ENCODE data around the gene COL15A1.

COL15A1 gene

DNA sequence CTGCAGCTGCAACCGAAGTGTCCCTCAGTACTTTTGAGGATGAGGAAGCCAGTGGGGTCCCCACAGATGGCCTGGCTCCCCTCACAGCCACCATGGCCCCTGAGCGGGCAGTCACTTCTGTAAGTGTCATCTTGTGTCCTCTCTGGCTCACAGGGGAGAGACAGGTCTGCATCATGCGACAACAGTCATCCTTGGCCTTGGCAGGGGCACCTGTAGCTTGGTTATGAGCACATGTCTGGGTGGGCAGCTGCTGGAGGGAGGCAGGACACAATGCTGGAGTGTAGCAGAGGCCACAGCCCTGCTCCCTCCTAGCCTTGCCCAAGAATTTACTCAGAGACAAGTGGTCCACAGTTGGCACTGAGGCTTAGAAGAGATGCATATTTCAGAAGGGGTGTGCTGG lies 71.7 kb downstream of the COL15A1 start:
- DNase-seq (ENCODE audit: low read depth) = no peak

DNA sequence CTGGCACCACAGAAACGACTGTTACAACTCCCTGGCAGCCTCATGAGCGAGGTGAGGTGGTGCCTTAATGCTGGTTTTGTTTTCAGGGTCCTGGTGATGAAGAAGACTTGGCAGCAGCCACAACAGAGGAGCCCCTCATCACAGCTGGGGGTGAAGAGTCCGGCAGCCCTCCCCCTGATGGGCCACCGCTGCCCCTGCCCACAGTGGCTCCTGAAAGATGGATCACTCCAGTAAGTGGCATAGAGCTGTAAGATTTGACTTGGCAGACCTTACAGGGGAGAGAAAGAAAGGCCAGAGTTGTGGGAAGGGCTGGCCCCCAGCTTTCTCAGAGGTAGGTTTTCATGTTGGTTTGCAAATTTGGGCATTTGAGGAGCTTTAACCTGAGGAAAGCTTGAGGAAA lies 72.2 kb downstream of the COL15A1 start:
- DNase-seq (ENCODE audit: low read depth) = no peak

DNA sequence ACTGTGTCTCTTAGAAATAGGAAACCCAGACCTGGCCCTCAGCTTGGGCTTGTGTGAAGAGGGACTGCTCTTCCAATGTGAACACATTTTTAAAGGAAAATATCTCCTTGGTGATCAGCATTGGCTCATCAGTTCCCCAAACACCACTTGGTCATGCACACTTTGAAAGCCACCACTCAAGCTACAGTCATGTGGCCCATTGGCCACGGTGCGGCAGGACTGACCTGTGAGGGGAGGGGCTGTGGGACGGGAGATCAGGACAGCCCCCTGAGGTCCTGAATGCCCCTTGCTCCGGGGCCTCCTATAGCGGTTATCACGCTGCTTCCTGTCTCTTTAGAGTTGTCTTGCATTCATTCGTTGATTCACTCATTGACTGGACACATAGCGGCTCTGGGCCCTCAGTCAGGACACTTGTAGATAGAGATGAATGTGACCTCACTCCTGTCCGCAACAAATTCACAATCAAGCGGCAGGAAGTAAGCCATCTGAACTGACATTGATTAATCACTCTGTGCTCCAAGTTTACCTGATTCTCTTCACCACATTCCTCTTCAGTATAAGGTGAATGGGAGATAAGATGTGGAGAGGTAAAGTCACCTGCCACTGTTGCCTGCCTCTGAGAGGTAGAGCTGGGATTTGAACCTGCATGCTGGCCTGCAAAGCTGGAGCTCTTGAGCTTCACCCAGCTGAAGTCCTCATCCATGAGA lies 73.1 kb downstream of the COL15A1 start:
- no peak for DNase-seq (ENCODE audit: low read depth)

DNA sequence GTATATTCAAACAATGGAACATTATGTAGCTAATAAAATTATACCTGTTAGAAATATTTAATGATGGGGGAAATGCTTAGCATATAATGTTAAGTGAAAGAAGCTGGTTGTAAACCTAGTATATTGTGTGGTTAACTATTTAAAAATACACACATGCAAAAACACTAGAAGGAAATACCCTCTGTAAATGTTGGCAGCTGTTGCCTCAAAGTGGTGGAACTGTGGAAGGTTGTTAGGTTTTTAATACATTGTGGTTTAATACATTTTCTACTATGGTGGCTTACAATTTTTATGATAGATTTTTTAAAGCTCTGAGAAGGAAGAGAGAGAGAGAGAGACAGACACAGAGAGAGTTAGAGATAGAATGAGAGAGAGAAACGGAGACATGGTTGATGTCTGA lies 74.9 kb downstream of the COL15A1 start:
- DNase-seq (ENCODE audit: low read depth) = no peak

DNA sequence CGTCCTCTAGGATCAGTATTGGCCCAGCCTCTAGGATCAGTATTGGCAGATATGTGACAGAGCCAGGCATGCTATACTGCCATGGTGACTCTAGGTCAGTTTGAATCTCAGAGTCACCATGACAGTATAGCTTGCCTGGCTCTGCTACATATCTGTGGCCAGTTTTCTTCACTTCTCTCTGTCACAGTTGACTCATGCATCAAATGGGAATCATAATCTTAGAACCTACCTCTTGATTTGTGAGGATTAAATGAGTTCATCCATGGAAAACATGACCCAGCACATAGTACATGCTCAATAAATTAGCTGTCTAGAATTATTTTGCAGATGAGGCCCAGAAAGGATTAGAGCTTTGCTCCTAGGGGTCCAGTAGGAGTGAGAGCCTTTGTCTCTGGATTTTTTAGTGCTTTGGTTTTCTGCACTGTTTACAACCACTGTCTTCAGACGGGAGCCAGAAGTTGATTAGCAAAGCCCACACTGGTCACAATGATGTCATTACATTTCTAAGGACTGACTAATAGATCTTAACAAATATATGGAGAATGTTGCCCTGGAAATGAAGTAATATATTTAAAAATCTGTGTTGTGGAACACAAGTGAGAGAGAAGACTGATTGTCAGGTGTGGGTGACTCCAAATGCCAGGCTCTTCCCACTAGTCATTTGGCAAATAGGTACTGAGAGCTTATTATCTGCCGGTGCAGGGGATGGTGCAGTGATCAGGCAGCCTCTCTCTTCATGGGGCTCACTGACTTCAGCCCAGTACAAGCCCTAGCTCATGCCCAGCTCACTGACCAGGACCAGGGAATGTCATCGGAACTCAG lies 76.0 kb downstream of the COL15A1 start:
- DNase-seq (ENCODE audit: low read depth) = no peak

DNA sequence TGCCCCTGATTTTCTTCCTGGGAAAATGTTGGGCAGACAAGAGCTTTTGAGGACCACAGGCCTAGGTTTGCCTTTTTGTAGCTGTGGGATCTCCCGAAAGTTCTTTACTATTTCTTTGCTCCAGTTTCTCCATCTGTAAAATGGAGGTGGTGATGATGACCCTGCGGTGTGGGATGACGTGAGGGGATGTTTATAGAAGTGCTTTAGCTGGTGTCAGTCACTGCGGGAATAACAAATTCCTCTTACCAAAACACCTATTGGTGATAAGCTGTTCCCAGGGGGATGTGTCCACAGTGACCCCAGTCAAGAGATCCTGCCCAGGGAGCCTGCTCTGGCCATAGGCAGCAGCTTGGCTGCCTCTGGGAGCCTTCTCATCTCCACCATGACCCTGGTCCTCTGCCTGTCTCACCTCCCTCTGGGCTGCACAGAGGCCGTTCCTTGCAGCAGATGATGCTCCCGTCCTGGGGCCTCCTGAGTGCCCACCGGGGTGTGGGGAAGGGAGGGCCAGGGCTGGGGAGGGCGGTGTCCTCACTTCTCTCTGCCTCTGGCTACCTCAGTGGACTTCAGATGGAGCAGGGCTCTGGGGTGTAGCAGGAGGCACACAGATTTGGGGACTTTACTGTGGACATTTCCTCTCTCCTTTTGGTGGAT lies 77.2 kb downstream of the COL15A1 start:
- no peak for DNase-seq (ENCODE audit: low read depth)

DNA sequence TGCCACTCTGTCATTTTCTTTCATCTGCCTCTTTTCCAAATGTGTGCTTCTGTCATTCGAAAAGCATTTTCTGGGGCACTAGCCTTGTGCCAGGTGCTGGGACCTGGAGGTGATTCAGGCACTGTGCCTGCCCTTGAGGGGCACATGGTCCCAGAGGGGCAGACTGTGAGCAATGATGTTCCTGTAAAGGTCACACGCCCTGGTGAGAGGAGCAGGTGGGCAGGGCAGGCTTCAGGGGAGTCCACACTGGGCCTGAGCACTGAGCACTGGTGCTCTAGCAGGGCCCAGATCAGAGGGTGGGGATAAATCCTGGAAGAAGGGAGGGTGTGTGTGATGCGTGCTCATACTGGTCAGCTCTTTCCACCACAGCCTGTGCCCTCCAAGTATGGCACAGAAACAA lies 77.8 kb downstream of the COL15A1 start:
- DNase-seq (ENCODE audit: low read depth) = no peak

DNA sequence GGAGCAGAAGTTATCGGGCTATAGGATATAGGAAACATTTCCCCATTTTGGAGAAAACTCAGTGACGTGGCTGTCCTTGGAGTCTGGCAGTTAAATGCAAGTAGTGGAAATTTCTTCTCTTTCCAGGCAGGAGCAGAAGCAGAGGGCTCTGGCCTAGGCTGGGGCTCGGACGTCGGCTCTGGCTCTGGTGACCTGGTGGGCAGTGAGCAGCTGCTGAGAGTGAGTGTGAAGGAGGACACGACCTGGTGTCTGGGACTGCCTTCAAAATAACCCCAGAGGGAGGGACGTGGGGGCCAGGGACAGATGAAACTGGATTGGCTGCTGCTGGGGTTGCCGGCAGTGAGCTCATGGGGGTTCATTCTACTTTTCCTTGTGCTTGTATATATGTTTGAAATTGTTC lies 79.5 kb downstream of the COL15A1 start:
- no peak for DNase-seq (ENCODE audit: low read depth)

DNA sequence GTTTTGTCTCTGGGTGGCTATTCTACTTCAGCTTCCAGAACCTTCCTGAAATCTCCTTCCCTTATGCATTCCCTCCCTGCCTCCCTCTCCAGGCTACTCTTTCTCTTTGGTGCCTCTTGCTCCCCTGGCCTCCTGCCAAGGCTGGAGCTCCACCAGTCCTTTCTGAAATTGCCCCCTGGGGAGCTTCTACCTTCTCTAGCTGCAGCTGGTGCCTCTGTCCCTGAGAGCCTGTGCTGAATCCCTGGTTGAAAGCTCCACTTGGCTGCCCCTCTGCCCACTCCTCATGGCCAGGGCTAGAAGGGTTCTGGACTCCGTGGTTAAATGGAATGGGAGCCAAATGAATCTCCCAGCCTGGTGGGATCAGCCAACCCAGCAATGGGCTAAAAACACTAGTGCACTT lies 80.1 kb downstream of the COL15A1 start:
- DNase-seq (ENCODE audit: low read depth) = no peak

DNA sequence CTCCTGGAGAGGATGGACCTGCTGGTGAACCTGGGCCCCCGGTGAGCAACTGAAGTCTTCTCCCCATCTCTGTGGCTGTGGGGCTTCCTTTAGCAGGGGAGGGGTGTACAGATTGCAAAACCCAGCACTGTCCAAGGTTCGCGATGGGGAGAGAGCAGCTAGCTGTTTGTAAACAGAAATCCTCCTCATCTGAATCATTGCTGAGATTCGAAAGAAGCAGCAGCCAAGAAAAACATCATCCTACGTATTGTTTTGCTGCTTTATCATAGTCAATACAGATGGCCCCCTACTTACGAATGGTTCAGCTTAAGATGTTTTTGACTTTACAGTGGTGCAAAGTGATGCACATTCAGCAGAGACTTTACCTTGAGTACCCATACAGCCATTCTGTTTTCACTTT lies 81.3 kb downstream of the COL15A1 start:
- DNase-seq (ENCODE audit: low read depth) = no peak

DNA sequence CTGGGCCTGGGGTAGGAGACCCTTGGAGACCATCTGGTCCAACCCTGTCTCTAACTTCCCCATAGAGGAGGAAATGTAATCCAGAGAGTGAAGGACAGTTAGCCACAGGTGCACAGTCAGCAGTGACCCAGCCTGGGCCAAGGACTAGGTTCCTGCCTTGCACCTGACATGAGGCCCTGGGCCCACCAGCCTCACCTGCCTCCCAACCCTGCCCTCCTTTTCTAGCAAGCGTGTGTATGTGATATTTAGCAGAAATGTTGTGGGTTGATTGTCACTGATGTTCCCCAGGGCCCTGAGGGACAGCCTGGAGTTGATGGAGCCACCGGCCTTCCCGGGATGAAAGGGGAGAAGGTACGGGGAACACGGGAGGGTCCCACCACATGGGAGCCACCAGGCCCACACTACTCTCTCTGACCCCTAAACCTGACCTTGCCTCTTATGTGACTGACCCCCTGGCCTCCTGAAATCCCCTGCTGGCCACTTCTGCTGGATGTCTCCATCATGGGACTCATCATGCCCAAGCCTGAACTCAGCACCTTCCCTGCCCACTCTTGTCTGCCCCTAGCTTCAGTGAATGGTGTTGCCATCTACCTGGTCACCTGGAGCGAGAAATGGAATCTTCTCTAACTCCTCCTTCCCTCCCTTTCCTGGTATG lies 82.0 kb downstream of the COL15A1 start:
- no peak for DNase-seq (ENCODE audit: low read depth)

DNA sequence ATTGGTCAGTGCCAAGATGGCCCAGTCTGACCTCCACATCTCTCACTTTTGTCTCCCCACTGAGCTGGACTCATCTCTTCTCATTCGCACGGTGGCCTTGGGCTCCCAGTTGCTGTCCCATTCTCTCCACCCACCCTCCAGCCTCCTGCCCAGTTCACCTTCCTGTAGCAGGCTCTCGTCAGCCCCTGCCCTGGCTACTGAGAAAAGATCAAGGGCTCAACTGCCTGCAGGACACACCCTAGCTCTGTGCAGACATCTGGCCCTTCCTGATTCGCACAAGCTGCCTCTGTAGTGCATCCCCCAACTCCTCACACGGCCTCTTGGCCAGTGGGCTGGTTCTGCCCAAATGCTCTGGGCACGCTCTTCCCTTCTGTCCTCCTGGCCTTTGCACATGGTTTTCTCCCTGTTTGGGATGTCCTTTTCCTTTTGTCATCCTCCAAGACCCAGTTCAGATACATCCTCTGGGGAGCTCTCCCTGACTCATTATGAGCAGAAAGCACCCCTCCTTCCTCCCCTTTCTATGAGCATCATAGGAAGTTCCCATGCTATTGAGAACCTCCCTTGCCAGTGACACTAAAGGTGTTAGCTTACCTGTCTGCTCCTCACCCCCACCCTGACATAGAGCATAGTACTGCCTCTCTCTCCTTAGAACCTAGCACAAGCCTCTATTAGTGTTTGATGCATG lies 82.7 kb downstream of the COL15A1 start:
- no peak for DNase-seq (ENCODE audit: low read depth)

DNA sequence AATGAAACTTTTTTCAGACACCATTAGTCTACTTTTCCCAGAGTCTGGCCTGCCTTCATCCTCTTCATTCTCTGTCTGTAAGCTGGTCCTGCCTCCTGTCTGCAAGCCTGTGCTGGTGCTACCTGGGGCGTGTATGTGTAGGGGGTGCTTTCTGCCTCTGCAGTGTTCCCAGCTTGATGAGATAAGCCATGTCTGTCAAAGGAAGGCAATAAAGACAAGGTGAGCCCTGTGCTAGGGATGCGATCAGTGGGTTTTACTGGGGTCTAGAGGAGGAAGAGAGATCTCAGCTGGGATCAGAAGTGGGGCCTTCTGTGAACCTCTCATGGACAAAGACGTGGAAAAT lies 83.2 kb downstream of the COL15A1 start:
- DNase-seq (ENCODE audit: low read depth) = no peak

DNA sequence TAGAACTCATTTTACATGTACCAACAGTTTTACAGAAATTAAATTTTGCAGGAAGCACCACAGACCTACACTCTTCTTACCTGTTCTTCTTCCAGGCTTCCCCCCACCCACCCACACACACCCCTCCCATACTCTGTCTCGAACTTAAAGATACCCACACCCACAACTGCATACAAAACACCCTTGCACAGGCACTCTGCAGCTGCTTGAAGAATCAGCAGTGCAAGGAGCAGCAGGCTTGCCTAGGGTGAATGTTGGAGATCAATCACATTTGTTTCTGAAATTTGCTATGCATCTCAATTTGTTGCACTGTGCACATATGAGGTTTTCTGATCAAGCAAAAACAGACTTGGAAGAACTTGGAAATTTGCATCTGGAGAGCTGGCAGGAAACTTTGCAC lies 83.7 kb downstream of the COL15A1 start:
- DNase-seq (ENCODE audit: low read depth) = no peak

DNA sequence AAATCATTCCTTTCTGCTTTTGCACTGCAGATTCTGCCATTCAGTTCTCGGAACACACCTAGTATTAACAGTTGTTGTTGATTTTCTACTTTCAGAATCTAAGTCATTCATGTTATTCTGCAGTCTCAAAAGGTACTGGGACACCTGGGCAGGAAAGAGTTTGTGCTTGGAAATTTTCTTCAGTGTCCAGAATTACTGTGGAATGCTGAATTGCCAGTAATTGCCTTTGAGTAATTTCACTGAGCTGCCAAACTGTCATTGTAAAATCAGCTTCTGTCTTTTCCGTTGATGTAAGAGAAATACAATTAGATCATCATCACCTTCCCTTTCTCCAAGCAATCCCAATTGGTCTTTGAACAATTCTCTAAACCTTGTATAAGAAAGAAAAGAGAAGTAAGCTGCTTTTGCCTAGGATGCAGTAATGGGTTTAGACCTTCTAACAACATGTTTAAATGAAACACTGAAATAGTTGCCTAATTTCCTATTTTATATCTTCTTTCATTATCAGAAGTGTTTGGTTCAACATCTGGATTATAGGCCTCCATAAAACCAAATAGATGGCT lies 85.5 kb downstream of the COL15A1 start:
- no peak for DNase-seq (ENCODE audit: low read depth)

DNA sequence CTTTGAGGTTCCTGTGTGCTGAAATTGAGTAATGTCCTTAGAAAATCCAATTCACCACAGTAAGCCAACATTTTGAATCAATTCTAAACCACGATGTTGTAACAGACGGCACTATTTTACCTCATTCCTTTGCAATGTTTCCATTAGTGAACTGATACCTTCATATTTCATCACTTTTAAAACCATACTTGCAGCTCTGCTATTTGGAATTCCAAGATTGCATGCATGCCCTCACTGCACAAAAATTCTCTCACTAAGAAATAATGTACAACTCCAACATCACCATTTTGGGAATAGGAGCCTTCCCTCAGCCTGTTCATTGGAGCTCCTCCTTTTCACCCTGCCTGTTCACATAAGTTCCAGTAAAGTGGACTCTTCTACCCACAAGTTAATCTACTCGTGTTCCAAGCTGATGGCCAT lies 86.4 kb downstream of the COL15A1 start:
- DNase-seq (ENCODE audit: low read depth) = no peak

DNA sequence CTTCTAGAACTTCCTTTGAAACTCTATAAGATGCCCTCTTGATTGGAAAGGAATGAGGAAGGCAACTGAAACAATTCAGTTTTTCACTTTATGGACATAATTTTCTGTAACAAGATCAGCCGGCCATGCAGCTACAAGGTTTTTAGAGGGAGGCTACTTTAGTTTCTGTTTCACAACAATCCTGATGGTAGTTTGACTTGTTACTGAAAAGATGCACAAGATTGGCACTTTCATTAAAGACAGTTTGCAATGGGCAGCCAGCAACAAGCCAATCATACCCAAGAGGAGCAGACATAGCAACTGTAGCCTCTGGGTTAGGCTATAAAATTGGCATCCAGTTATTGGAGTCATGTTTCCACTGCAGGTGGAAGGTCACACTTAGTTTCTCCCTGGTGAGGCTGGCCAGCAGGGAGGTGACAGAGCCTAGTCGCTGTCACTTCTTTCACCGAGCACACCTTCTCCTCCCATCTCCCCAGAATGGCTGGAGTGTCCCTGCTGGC lies 87.0 kb downstream of the COL15A1 start:
- DNase-seq (ENCODE audit: low read depth) = no peak

DNA sequence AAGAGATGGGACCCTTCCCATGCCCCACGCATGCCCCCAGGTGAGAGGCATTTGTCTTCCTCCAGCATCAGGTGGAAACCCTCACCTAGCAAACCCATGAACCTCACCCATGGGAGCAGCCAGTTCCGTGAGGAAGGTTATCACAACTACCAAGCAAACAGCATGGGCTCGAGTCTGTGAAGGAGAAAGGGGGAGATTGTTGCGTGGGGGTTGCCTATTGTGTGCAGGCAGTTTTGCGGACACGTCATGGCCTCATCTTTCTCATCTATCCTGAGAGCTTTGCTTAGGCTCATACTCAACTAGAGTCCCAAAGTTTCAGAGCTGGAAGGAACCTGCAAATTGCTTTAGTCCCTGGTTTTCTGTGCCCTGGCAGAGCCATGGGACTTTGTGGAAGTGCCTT lies 87.6 kb downstream of the COL15A1 start:
- no peak for DNase-seq (ENCODE audit: low read depth)

DNA sequence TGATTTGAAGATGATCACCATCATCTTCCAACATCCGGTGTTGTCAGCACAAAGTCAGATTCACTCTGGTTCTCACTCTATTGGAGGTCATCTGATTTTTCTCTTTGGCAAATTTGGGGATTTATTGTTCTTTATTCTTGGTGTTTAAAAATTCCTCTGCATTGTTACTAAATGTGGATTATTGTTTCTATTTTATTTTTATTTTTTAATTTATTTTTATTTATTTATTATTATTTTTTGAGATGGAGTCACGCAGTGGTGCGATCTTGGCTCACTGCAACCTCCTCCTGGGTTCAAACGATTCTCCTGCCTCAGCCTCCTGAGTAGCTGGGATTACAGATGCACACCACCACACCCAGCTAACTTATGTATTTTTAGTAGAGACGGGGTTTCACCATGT lies 88.3 kb downstream of the COL15A1 start:
- no peak for DNase-seq (ENCODE audit: low read depth)

DNA sequence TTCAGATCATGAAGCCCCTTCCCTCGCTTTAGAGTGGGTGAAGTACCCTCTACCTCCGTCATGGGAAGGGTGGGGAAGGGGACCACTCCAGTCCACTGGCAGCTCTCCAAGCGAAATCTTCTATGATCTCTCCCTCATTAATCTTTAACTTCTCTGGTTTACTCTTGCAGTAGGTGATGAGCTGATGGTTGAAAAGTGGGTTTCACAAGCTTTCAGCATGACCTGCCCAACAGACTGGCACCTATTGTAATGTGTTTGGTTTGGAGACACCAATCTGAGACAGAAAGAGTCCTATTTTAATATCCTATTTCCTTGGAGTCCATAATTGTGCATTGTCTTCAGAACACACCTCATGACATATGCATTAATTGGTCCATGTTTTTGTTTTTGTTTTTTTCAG lies 90.4 kb downstream of the COL15A1 start:
- no peak for DNase-seq (ENCODE audit: low read depth)

DNA sequence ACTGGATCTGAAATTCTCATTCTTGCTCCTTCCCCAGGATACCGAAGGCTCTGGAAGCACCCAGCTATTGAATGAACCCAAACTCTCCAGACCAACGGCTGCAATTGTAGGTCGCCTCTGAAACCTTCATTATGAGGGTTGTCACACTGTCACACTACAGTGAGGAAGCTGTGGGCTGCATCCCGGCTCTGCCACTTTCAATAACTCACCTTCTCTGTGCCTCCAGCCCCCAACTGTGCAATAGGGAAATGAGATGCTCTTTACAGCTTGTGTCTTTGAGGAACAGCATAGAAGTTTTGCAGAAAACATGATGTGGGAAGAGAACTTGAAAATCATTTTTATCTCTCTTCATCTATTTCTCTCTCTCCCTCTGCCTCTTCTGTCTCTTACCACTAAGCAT lies 91.6 kb downstream of the COL15A1 start:
- no peak for DNase-seq (ENCODE audit: low read depth)

Data from activated T-cell treated with anti-CD3 and anti-CD28 coated beads for 24 hours (primary cell).